RWPE2 (cell line): ENCODE measurements around the gene EIF4E2.

ENCODE experiments used
- ATAC-seq: fragments of 200-7000 bp; cut with Tn5 transposase; 3 replicates; pipeline ENCODE4 v1.9.1; 2021; ENCODE audit warnings: low read depth
- DNase-seq: peaks from one replicate; pipeline ENCODE4 v3.0.0-alpha.2; 2020; ENCODE audit warnings: low spot score
- H3K27ac ChIP-seq: fragments of 450-650 bp; 2 replicates; pipeline ENCODE4 v1.5.1; 2017; ENCODE audit warnings: mild to moderate bottlenecking; ENCODE audit not compliant: poor library complexity, severe bottlenecking
- H3K27me3 ChIP-seq: fragments of 250-450 bp; sonication (Bioruptor Pico); 2 replicates; pipeline ENCODE4 v1.5.1; 2021; ENCODE audit warnings: mild to moderate bottlenecking, moderate library complexity; ENCODE audit not compliant: insufficient read depth, poor library complexity, severe bottlenecking
- H3K36me3 ChIP-seq: fragments of 250-450 bp; sonication (Bioruptor Pico); 2 replicates; pipeline ENCODE4 v1.5.1; 2020; ENCODE audit warnings: low read depth, mild to moderate bottlenecking, moderate library complexity
- H3K4me1 ChIP-seq: fragments of 250-450 bp; sonication (Bioruptor Pico); 2 replicates; pipeline ENCODE4 v1.5.1; 2021; ENCODE audit warnings: mild to moderate bottlenecking, moderate library complexity; ENCODE audit not compliant: insufficient read depth, poor library complexity, severe bottlenecking
- H3K4me3 ChIP-seq: fragments of 250-450 bp; sonication (Bioruptor Pico); 2 replicates; pipeline ENCODE4 v1.5.1; 2021; ENCODE audit warnings: mild to moderate bottlenecking, moderate library complexity; ENCODE audit not compliant: severe bottlenecking
- H3K9me3 ChIP-seq: fragments of 250-450 bp; sonication (Bioruptor Pico); 2 replicates; pipeline ENCODE4 v1.5.1; 2021; ENCODE audit warnings: mild to moderate bottlenecking, moderate library complexity; ENCODE audit not compliant: severe bottlenecking
- TF ChIP-seq, protein P1 (sequence below): fragments of 450-650 bp; IDR thresholded peaks from one replicate; pipeline ENCODE4 v1.5.1; 2017; ENCODE audit warnings: mild to moderate bottlenecking, moderate library complexity; ENCODE audit not compliant: poor library complexity, severe bottlenecking

Gene EIF4E2

DNA sequence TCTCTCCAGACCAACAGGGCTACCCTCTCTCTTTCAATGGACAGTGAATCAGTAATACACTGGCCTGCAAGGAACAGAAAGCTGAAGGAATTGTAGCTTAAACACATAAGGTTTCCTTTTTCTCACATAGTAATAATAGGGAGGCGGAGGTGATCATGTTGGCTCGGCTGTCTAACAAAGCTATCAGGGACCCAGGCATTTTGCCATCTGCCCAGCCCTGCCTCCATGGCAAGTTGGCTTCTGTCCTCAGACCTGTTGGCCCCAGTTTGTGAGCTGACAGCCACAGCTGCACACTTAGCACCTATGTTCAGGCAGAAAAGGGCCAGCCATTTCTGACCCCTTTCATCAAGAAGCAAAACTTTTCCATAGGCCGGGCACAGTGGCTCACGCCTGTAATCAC, 13.0 kb upstream of the EIF4E2 start:
- Histone ChIP-seq H3K36me3 (no peaks in the 10 kb centered on the region), H3K4me1 (no peaks in the 10 kb centered on the region), H3K27me3 (no peaks in the 10 kb centered on the region), H3K9me3 (no peaks in the 10 kb centered on the region), H3K4me3 (no peak overlapping the region), H3K27ac (no peak overlapping the region)
- TF ChIP-seq, protein P1, sequence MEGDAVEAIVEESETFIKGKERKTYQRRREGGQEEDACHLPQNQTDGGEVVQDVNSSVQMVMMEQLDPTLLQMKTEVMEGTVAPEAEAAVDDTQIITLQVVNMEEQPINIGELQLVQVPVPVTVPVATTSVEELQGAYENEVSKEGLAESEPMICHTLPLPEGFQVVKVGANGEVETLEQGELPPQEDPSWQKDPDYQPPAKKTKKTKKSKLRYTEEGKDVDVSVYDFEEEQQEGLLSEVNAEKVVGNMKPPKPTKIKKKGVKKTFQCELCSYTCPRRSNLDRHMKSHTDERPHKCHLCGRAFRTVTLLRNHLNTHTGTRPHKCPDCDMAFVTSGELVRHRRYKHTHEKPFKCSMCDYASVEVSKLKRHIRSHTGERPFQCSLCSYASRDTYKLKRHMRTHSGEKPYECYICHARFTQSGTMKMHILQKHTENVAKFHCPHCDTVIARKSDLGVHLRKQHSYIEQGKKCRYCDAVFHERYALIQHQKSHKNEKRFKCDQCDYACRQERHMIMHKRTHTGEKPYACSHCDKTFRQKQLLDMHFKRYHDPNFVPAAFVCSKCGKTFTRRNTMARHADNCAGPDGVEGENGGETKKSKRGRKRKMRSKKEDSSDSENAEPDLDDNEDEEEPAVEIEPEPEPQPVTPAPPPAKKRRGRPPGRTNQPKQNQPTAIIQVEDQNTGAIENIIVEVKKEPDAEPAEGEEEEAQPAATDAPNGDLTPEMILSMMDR = no peak
- DNase-seq (no peak), ATAC-seq (no peak)

DNA sequence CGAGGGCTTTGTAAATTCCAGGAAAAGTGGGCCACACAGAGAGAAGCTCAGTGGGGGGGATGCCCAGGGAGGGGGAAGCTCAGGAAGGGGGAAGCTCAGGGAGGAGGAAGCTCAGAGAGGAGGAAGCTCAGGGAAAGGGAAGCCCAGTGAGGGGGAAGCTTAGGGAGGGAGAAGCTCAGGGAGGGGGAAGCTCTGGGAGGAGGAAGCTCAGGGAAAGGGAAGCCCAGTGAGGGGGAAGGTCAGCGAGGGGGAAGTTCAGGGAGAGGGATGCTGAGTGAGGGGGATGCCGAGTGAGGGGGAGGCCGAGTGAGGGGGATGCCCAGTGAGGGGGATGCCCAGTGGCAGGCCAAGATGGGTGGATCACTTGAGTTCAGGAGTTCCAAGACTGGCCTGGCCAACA, 11.8 kb upstream of the EIF4E2 start:
- DNase-seq (no peak), ATAC-seq (no peak)
- TF ChIP-seq, protein P1 = no peak
- H3K36me3 ChIP-seq = no peaks in the 10 kb centered on the region
- H3K27ac ChIP-seq = no peak overlapping the region
- no peaks in the 10 kb centered on the region for H3K4me1 ChIP-seq
- no peaks in the 10 kb centered on the region for H3K9me3 ChIP-seq
- no peaks in the 10 kb centered on the region for H3K27me3 ChIP-seq
- no peak overlapping the region for H3K4me3 ChIP-seq

DNA sequence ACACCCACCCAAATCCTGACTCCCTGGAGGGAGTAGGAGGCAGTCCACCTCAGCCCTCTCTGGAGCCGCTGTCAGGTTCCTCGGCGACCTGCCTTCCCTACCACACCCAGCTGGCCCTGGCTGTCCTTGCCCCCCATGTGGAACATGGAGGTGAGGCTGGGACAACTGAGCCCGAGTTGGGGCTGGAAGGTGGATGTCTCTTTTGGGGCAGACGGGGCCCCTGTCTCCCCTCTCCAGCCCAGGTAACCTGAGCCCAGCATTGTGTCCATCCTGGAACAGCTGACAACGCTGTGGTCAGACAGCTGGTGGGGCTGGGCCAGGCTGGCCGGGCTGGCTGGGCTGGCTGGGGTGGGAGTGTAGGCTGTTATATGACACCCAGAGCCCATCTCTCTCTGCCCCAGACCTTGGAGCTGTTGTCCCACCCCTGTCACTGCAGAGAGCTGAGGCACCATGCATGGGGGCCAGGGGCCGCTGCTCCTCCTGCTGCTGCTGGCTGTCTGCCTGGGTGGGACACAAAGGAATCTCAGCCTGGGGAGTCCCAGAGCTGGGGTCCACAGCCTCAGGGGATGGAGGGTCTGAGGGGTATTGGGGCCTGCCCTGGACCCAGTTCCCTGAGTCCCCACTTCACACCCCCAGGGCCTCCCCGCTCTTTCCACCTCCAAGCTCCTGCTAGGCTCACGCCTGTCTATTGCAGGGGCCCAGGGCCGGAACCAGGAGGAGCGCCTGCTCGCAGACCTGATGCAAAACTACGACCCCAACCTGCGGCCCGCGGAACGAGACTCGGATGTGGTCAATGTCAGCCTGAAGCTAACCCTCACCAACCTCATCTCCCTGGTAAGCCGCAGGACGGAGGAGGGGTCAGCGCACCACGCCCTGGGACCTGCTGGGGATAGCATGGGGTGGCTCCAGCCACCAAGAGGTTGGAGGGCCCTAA, 10.9 kb upstream of the EIF4E2 start, which contains the start of gene CHRNG:
CHRNG (plus strand) TSS at position 395 of the 934 bp plus-strand sequence; CDS start at position 451, 56 bp downstream.
- Histone ChIP-seq H3K27me3 (no peaks in the 10 kb centered on the region), H3K36me3 (no peaks in the 10 kb centered on the region), H3K4me3 (no peak within 1 kb of the TSS), H3K27ac (no peak within 1 kb of the TSS), H3K4me1 (no peaks in the 10 kb centered on the region), H3K9me3 (no peaks in the 10 kb centered on the region)
- 0 out of 3 replicates have a peak, but pooled peaks have one; percentile 5 for ATAC-seq
- DNase-seq = no peak
- TF ChIP-seq, protein P1 = no peak

DNA sequence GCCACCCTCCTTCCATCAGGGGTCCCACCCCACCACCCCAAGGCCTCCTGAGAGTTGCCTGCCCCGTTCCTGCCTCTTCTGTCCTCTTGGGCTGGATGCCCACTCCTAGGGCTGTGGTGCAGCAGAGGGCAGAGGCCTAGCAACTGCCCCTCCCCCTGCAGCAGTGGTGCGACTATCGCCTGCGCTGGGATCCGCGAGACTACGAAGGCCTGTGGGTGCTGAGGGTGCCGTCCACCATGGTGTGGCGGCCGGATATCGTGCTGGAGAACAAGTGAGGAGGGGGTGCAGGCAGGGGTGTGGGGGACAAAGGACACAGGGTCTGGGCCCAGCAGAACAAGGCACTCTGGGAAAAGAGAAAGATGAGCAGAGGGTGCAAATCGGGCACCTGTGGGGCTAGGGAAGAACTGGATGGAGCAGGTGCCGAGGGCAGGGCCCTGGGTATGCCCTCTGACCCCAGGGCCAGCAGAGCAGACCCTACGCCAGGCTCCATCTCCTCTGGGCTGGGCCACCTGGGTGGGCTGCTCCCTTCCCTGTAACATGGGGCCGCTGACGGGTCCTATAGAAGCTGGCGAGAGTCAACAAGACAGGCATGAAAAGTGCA, 9.9 kb upstream of the EIF4E2 start:
- Histone ChIP-seq H3K36me3 (no peaks in the 10 kb centered on the region), H3K4me1 (no peaks in the 10 kb centered on the region), H3K4me3 (no peak overlapping the region), H3K27ac (no peak overlapping the region), H3K9me3 (no peaks in the 10 kb centered on the region), H3K27me3 (no peaks in the 10 kb centered on the region)
- no peak for DNase-seq
- TF ChIP-seq, protein P1 = no peak
- ATAC-seq = no peak
